ENCODE data around the gene ATP6V1B1.
"Not testable (repeated sequence)": the region's sequence is repeated elsewhere in the genome, so short reads cannot be mapped to it uniquely, and the experiment has no call there.

The ATP6V1B1 gene

DNA sequence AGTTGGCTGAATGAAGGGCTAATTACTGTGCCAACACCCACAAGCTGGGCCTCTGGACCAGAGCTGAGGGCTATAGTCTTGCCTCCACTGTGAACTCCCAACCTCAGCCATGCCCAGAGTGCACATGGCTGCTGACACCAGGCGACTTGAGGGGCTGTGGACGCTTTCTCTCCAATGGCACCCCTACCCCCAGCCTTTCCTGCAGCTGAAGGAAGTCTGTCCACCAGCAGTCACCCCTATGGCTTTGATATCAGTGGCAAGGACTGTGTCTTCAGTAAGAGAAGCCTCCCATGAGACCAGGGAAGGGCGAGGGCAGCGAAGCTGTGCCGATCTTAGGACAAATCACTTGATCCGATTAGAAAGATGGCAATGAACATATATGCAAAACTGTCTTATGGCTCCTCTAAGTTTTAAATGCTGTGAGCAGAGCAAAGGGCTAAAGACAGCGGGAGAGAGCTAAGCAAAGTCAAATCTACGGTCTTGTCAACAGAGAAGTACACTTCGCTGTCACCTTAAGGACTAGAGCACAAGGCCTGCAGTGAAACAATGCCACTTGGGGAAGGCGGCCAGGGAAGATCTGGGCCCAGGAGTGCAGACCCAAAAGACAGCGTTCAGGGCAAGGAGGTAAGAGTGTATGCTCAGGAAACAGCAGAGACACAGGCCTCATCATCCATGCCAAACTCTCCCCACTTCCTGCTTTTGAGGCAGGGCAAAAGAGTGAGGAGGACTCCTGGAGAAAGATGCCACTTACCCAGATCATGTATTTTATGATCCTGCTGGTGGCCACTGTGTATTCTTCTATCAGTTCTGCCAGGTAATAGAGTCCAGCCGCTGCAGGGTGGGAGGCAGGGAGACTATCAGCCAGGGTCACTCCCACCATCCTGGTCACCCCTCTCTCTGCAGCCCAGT lies 57.5 kb downstream of the ATP6V1B1 start:
- DNase-seq = no peak

DNA sequence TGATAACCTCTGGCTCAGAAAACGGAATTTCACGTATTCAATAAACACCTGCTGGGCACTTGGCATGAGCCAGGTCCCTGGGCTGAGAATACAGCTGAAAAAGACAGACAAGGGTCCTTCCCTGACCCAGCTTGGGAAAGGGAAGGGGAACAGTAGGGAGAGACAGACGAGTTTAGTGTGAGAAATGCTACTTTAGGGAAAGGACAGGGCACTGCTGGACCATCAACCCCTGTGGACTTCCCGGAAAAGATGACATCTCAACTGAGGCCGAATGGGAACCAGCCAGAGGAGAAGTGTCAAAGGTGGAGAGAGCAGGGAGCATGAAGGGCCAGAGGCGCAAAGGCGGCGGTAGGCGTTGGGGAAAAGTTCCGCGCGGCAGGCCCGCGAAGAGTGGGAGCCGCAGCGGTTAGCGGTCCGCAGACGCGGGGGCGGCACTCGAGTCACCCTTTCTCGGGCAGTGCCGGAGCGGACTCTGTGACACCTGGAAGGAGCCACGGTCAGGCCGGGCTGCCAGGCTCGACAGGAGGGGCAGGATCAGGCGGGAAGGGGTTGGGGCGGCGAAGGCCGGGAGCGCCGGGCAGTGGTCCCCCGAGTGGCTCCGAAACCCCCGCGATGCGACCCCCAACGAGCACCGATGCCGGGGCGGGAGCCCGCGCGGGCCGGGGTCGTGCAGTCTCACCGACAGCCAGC lies 58.5 kb downstream of the ATP6V1B1 start:
- DNase-seq = no peak

DNA sequence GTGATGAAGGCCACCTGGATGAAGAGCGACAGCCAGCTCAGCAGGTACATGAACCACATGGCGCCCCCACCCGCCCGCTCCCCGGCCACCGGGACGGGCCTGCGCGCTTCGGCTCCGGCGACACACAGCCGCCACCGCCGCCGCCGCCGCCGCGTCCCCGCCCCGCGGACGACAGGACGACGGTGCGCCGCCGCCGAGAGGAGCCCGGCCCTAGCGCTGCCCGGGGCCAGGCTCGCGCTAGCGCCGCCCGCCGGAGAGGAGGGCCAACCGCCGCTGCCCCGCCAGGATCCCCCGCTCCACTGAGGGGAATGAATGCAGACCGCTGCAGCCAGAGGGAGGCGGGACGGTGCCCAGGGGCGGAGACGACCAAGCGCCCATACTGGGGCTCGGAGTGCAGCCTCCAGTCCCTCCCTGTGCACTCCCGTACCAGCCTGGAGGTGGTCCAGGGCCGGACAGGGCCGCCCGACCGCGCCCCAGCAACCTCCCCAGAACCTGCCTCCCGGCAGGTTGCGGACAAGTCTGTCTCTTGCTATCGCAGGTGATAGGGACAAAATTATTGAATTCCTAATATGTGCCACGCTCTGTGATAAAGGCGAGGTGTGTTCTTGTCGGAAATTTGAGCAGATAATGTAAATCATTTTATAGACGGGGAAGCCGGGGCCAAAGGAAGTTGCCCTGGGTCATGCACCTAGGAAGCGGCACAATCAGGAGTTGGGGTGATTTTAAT lies 59.2 kb downstream of the ATP6V1B1 start, which contains the start of gene TEX261:
TEX261 (minus strand) TSS at position 175 of the 727 bp plus-strand sequence; CDS start at position 59, 116 bp downstream.
- DNase-seq = peak; percentile 95

DNA sequence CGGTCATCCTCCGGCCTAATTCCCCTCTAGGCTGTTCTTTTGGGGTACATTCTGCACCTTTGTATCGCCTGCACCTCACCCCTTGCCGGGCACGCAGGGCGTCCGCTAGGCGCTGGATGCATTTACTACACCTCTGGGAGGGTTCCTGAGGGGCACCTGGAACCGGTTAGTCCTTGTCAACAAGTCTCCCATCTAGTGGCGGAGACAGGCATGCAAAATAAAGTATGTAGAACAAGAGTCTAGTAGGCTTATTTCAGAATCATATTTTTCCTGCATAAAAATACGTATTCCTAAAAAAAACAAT lies 59.7 kb downstream of the ATP6V1B1 start:
- DNase-seq = peak; percentile 57

DNA sequence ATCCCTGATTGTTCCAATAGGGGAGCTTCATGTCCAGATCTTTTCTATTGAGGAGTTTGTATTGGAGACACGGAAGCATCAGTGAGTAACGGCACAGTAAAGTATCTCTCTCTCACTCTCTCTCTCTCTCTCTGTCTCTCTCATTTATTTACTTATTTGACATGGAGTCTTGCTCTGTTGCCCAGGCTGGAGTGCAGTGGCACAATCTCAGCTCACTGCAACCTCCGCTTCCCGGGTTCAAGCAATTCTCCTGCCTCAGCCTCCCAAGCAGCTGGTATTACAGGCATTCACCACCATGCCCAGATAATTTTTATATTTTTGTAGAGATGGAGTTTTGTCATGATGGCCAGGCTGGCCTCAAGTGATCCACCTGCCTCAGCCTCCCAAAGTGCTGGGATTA lies 63.2 kb downstream of the ATP6V1B1 start:
- not testable (repeated sequence) for DNase-seq

DNA sequence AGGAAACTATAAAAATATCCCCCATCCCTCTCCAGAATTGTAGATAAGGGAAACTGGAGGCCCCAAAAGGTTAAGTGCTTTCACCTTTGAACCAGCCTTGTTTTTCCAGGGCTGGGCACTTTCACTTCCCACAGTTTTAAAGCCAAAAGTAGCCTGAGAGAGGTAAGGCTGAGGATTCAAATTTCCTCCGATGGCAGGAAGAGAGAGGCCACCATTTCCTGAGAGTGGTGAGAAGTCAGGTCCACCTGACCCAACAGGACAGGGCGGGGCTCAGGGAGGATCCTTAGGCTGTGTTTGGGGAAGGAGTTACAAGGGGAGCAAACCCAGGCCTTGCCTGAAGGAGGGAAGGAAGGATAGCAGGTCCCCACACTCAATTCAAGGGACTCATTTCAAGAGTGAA lies 63.7 kb downstream of the ATP6V1B1 start:
- DNase-seq = no peak

DNA sequence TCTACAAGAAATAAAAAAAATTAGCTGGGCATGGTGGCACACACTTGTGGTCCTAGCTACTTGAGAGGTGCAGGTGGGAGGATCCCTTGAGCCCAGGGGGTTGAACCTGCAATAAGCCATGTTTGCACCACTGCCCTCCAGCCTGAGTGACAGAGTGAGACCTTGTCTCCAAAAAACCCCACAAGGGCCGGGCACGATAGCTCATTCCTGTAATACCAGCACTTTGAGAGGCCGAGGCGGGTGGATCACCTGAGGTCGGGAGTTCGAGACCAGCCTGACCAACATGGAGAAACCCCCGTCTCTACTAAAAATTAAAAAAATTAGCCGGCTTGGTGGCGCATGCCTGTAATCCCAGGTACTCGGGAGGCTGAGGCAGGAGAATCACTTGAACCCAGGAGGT lies 64.2 kb downstream of the ATP6V1B1 start:
- peak; percentile 11 for DNase-seq

DNA sequence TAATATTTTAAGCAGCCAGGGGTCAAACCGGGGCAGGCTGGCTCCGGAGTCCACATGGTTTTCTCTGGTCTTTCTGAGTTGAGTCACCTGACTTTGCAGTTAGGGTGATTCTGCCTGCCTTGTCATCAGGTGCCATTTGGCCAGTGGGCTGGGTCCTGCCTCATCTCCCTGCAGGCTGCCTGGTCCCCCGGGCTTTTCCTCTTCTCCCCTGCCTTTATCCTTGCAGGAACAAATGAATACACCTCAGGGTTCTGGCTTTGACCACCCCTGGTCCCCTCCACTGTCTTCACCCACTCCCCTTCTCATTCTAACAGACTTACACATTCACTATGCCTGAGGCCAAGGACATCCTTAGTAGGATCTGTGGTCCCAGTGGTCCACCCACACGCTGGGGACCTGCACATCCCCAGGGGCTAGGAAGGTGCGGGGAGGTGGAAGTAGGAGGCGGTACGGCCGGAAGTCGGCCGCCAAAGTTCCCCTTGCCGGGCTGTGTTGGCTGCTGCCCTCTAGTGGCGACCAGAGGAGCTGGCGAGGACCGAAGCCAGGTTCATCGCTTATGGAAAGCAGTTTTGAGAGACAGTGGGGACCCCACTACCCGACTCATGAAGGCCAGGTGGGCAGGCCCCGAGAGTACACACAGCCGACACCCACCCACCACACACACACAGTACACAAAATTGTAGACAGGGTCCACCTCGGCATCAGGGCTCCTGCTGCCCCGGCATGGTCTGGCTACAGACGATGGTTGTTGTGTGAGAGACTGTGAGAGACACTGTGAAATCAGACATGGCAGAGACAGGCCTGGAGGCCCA lies 65.3 kb downstream of the ATP6V1B1 start:
- DNase-seq = peak; percentile 80

DNA sequence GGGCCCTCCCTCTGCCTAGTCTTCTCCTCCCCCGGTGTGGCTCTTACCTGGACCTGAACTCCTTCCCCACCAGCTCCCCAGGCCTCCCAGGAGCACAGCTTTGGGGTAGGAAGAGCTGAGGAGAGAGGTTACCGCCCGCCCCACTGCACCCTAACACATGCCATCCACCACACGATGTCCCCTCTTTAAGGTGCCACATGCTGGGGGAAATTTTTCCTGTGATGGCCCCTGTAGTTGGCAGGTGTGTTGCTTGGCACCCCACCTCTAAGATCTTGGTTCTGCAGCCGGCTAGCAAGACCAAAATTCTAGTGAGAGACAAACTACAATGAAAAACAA lies 65.9 kb downstream of the ATP6V1B1 start:
- no peak for DNase-seq

DNA sequence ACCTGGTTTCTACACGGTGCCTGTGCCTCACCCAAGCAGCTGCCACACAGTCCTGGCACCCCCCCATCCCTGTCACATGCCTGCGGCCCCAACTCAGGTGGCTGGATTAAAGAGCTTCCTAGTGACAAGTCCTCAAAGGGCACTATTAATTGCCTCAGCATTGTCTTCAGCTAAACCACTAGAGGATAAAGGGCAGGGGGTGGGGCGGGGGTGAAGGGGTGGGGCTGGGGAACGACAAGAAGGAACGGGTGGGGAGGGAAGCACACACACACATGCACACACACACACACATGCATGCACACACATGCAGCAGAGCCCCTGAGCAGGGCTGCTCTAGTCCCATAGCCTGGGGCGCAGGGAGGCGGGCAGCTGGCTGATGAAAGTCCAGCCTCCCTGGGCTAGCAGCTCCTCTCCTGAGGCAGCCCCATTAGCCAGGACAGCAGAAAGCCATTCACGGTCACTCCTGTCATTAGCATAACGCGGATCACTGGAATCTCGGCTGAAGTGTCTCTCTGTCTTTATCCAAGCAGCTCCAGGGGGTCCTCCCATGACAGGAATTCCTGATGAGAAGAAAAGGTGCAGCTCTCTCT lies 66.4 kb downstream of the ATP6V1B1 start:
- peak; percentile 11 for DNase-seq

DNA sequence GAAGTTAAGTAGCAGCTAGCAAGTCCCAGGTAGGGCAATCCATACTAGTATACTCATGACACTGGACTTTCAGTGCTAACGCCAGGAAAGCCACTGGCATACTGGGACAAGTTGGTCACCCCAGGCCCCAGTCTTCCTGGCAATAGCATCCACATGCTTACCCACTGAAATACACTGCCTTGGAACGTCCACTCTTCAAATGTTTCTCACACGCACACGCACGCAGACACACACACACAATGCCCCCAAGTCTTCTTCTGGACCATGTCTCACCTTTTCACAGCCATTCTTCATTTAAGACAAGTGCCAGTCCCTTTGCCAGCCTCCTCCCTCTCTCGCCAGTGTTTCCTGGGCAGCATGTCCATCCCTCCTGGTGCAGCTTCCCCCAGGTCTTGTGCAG lies 67.7 kb downstream of the ATP6V1B1 start:
- DNase-seq = no peak

DNA sequence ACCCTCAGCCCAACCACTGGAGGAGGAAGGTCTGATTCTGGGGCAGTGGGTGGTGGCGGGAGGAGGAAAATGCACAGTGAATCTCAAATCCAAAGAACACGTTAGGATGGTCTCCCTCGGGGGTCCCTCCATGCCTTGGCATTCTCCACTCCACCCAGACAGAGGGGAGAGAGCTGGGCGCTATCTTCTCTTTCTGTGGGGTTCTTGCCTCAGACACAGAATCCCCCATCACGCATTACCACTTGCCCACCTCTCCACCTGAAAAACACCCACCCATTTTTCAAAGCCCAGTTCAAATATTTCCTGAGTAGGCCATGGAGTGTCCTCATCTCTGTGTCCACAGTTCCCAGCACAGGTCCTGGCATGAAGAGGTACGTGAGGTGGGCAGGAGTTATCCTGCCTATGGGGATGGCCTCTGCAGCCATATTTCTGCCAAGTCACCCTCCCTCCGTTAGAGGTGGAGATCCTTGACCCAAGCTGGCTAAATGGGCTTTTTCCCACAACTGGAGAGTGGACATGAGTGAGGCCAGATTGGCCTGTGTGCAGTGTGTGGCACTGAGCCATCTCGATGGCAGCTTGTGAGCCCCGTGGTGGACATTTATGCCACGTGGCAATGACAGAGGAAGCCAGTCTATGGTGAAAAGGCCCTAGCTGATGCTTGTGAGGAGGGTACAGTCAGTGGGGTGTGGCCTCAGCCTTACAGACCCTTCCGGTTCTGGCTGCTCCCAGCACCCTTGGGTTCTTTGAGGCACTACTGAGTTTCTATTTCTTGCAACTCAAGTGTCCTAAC lies 68.5 kb downstream of the ATP6V1B1 start:
- no peak for DNase-seq

DNA sequence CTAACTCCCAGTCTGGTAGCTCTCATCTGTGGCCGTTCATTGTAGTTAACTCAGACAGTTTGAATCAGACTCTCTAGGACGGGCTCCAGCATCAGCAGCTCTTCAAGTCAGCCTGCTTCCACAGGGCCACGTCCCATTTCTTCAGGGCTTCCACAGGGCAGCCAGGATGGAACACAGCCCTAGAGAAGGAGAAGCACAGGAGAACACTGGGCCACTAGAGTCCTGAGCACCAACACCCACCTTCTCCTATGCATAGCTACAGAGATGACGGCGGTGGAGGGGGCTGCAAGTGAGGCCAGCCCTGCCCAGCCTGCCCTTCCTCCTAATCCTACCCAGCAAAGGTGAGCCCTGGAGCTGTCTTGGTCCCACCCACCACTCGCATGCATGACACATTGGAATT lies 69.2 kb downstream of the ATP6V1B1 start:
- no peak for DNase-seq

DNA sequence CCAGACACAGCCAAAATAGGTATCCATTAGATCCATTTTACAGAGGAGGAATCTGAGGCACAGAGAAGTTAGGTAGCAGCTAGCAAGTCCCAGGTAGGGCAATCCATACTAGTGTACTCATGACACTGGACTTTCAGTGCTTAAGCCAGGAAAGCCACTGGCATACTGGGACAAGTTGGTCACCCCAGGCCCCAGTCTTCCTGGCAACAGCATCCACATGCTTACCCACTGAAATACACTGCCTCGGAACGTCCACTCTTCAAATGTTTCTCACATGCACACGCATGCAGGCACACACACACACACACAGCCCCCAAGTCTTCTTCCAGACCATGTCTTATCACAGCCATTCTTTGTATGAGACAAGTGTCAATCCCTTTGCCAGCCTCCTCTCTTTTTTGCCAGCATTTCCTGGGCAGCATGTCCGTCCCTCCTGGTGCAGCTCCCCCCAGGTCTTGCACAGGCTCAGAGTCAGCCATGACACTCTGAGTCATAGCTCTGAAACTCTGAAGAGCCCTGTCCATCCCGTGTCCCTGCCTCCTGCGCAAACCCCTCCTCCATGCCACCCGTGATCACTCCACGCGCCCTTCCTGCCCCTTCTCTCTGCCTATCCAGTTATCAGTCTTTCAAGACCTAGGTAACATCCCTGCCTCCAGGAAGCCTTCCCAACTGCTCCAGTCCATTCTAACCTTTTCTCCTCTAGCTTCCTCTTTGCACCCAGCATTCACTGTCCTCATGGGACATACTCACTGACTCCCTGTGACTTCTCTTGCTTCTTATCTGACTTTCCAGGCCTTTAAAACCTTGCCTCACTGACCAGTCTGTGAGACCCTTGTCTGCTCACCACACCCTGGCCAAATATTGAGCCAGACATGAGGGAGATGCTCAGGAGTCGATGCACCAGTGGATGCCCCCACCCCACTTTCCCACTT lies 69.8 kb downstream of the ATP6V1B1 start:
- DNase-seq = no peak

DNA sequence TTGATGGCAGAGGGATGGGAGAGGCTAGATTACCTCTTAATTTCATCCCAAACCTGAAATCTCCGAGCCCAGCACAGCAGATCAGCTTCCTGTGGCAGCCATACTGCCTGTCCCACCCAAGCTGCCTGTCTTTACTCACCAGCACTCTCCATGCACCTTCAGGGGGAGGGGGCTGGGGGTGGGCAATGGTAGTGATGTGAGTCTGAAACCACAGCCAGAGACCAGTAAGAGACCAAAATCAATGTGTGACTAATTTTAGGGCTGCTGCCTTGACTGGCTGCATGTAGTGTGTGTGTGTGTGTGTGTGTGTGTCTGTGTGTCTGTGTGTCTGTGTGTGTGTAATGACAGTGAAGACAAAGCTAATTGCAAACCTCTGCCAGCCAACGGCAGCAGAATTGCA lies 70.6 kb downstream of the ATP6V1B1 start:
- DNase-seq = no peak

DNA sequence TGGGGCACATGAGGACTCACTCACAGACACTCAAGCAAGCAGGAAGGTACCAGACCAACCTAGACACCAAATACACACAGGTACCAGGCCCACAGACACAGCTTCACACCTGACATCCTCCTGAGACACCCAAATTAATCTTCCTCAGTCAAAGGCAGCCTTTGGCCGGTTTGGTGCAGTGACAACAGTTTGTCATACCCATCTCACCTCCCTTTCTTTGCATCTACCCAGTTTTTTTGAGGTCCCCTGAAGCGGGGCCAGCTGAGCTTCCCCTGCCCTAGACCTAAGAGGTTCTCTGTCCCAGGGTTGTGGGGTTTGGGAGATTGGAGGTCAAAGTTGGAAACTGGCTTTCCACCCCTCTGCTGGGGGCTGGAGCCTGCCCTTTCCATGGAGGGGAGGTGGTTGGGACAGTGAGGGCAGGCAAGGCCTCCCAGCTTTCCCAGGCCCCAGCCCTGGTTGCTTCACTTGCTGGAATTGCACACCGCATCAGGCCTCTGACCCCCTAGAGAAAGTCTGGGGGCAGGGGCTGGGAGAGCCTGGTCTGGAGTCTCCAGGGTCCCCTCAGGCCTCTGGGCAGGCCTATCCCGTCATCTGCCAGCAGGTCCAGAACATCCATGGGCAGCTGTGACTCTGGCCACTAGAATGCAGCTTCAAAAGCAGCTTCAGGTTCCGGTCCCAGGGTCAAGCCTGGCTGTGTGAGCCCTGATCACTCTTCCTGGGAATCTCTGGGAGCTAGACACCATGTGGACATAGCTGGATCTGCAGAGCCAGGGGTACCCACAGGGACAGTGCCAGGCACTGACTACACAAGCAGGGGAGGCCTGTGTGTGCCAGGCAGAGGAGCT lies 71.5 kb downstream of the ATP6V1B1 start:
- DNase-seq = no peak

DNA sequence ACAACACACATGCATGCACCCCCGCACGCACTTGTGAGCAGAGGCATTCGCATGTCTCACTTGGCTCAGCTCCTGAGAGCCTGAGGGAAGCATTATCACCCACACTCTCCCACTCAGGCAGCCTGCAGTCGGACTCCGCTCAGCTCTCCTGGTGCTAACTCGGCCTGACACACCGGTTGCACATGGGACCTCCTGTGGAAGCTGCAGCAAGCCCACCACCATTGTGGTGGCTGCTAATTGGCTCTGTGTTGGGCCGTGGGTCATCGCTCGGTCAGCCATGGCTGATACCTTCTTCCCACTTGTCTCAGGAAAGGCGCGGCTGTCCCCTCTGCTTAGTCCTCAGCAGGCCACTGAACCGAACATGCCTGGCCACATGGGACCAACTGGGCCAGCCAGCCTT lies 72.6 kb downstream of the ATP6V1B1 start:
- no peak for DNase-seq

DNA sequence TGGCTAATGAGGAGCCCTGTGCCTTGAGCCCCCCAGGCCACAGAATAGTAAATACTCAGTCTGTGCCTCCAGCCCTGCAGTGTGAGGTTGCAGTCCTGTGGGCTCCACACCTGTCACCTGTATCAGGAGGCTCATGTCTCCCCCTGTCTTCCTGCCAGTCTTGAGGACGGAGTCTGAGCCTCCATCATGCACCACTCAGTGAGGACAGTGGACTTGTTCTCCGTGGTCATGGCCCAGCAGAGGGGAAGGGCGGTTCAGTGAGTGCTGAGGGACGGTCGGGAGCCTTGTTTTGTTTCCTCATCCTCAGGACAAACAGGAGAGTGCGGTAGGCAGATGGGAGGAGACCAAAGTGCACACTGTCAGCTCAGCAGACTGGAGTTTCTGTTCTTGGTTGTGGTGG lies 76.1 kb downstream of the ATP6V1B1 start:
- not testable (repeated sequence) for DNase-seq
